Measurements from ENCODE around the gene FOXO3. TPM values are rescaled to one million over a fixed set of nuclear protein-coding genes. Genes with fewer than 3 reads are reported as not detected.

The FOXO3 gene
- total RNA-seq, 2 donors from 2014 or later, result 33.4 to 61.7 TPM

GRCh38 chr6:108699290-108700041, 138.7 kb downstream of the FOXO3 start:
- no peaks in the 10 kb centered on the region for H3K27me3 ChIP-seq
- H3K36me3 ChIP-seq, result no peaks in the 10 kb centered on the region
- no peak overlapping the region for H3K27ac ChIP-seq
- H3K4me1 ChIP-seq, result no peaks in the 10 kb centered on the region
- intact Hi-C loops (cut with DNase I), result no loop called here
- H3K9ac ChIP-seq (ENCODE audit: low read depth in 2 of 2, low read length in 2 of 2), result no peak overlapping the region
- no peak for DNase-seq
- H3K4me3 ChIP-seq, result no peak overlapping the region
- no peaks in the 10 kb centered on the region for H3K9me3 ChIP-seq
- TF ChIP-seq, protein P1, sequence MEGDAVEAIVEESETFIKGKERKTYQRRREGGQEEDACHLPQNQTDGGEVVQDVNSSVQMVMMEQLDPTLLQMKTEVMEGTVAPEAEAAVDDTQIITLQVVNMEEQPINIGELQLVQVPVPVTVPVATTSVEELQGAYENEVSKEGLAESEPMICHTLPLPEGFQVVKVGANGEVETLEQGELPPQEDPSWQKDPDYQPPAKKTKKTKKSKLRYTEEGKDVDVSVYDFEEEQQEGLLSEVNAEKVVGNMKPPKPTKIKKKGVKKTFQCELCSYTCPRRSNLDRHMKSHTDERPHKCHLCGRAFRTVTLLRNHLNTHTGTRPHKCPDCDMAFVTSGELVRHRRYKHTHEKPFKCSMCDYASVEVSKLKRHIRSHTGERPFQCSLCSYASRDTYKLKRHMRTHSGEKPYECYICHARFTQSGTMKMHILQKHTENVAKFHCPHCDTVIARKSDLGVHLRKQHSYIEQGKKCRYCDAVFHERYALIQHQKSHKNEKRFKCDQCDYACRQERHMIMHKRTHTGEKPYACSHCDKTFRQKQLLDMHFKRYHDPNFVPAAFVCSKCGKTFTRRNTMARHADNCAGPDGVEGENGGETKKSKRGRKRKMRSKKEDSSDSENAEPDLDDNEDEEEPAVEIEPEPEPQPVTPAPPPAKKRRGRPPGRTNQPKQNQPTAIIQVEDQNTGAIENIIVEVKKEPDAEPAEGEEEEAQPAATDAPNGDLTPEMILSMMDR (IDR thresholded peaks at IDR 0.05), result no peak

- Histone ChIP-seq H3K36me3 (no peaks in the 10 kb centered on the region), H3K4me3 (no peak overlapping the region), H3K27me3 (no peaks in the 10 kb centered on the region), H3K9ac (ENCODE audit: low read depth in 2 of 2, low read length in 2 of 2) (no peak overlapping the region), H3K27ac (no peak overlapping the region), H3K9me3 (no peaks in the 10 kb centered on the region), H3K4me1 (no peaks in the 10 kb centered on the region)
- intact Hi-C loops (cut with DNase I), result no loop called here
- TF ChIP-seq, protein P1 (IDR thresholded peaks at IDR 0.05), result no peak
- DNase-seq, result no peak
These were observed 141.6 kb downstream of the FOXO3 start for GRCh38 chr6:108702106-108702851.

- DNase-seq, result no peak
- no peak overlapping the region for H3K4me3 ChIP-seq
- no peaks in the 10 kb centered on the region for H3K9me3 ChIP-seq
- TF ChIP-seq, protein P1 (IDR thresholded peaks at IDR 0.05), result no peak
- H3K27me3 ChIP-seq, result no peaks in the 10 kb centered on the region
- no peaks in the 10 kb centered on the region for H3K36me3 ChIP-seq
- no peak overlapping the region for H3K9ac ChIP-seq (ENCODE audit: low read depth in 2 of 2, low read length in 2 of 2)
- H3K27ac ChIP-seq, result no peak overlapping the region
- intact Hi-C loops (cut with DNase I), result no loop called here
- H3K4me1 ChIP-seq, result no peaks in the 10 kb centered on the region
These were observed 145.9 kb downstream of the FOXO3 start for GRCh38 chr6:108706649-108707048.

GRCh38 chr6:108707328-108707976, 146.7 kb downstream of the FOXO3 start:
- Histone ChIP-seq H3K27me3 (no peaks in the 10 kb centered on the region), H3K9ac (ENCODE audit: low read depth in 2 of 2, low read length in 2 of 2) (no peak overlapping the region), H3K4me3 (no peak overlapping the region), H3K4me1 (no peaks in the 10 kb centered on the region), H3K9me3 (no peaks in the 10 kb centered on the region), H3K36me3 (no peaks in the 10 kb centered on the region), H3K27ac (no peak overlapping the region)
- intact Hi-C loops (cut with DNase I), result no loop called here
- TF ChIP-seq, protein P1 (IDR thresholded peaks at IDR 0.05), result no peak
- DNase-seq, result peak; percentile 38

- H3K9me3 ChIP-seq, result no peaks in the 10 kb centered on the region
- no peaks in the 10 kb centered on the region for H3K4me1 ChIP-seq
- no peak for DNase-seq
- TF ChIP-seq, protein P1 (IDR thresholded peaks at IDR 0.05), result no peak
- H3K4me3 ChIP-seq, result no peak overlapping the region
- H3K36me3 ChIP-seq, result no peaks in the 10 kb centered on the region
- H3K27me3 ChIP-seq, result no peaks in the 10 kb centered on the region
- no peak overlapping the region for H3K27ac ChIP-seq
- H3K9ac ChIP-seq (ENCODE audit: low read depth in 2 of 2, low read length in 2 of 2), result no peak overlapping the region
- intact Hi-C loops (cut with DNase I), result no loop called here
These were observed 149.3 kb downstream of the FOXO3 start for GRCh38 chr6:108710030-108710429.
